ENCODE data around the gene ZNF366. TPM values are rescaled to one million over a fixed set of nuclear protein-coding genes. Genes with fewer than 3 reads are reported as not detected.
A peak's percentile ranks its signal among the peaks of the same experiment; 100 is the strongest.

ZNF366 gene
- total RNA-seq, 1 donor = not detected

DNA sequence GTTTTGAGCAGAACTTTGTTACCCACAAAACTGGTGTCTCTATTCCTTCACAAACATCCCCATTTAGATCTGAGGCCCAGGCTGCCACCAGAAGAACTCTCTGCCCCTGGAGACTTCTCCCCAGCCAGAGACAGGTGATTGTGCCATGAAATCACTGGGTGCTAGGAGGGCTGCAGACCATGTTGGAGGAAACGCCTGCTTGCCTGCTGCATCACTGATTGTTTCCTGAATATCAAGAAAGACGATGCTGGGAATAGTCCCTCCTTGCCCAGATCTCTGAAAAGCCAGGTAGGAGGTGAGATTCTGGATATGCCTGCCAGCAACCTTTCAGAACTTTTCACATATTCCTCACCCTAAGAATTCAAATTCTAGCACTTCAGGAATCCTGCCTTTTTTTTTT, 8.1 kb downstream of the ZNF366 start:
- no peak for DNase-seq (ENCODE audit: low read depth)
- TF ChIP-seq, protein P1, sequence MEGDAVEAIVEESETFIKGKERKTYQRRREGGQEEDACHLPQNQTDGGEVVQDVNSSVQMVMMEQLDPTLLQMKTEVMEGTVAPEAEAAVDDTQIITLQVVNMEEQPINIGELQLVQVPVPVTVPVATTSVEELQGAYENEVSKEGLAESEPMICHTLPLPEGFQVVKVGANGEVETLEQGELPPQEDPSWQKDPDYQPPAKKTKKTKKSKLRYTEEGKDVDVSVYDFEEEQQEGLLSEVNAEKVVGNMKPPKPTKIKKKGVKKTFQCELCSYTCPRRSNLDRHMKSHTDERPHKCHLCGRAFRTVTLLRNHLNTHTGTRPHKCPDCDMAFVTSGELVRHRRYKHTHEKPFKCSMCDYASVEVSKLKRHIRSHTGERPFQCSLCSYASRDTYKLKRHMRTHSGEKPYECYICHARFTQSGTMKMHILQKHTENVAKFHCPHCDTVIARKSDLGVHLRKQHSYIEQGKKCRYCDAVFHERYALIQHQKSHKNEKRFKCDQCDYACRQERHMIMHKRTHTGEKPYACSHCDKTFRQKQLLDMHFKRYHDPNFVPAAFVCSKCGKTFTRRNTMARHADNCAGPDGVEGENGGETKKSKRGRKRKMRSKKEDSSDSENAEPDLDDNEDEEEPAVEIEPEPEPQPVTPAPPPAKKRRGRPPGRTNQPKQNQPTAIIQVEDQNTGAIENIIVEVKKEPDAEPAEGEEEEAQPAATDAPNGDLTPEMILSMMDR (IDR thresholded peaks at IDR 0.05; ENCODE audit: insufficient read depth, low read length) = no peak
- H3K4me3 ChIP-seq (ENCODE audit: low read depth, low read length) = no peak overlapping the region

DNA sequence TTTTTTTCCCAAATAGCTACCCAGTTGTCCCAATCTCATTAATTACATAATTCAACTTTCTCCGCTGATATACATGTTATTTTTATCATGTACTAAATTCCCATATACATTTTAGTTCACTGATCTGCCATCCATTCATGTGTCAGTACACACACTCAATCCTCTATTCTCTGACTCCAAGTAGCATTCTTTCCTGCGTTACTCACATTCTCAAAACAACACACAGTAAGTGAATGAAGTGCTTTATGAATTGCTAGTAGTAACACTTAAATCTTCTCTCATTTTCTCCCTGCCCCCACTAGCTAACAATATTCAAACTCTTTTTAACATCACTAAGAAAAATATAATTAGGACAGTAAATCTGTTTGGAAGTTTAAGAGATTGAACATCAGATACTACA, 8.9 kb downstream of the ZNF366 start:
- peak; percentile 61 for DNase-seq (ENCODE audit: low read depth)
- TF ChIP-seq, protein P1 (IDR thresholded peaks at IDR 0.05; ENCODE audit: insufficient read depth, low read length) = no peak
- no peak overlapping the region for H3K4me3 ChIP-seq (ENCODE audit: low read depth, low read length)

DNA sequence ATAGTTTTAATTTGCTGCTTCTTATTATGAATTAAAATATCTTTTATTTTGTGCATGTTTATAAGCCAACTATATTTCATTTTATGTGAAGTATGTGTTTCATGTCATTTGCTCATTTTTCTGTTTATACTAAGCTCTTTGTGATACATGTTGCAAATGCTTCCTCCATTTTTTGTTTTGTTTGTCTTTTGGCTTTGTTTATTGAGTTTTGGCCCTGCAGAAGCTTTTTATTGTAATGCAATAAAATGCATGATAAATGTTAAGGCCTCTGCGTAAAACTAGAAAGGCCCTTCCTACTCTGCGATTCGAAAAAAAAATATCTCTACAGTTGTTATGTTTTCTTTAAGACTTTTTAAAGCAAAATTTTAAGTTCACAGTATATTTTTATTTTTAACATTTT, 9.4 kb downstream of the ZNF366 start:
- no peak overlapping the region for H3K4me3 ChIP-seq (ENCODE audit: low read depth, low read length)
- TF ChIP-seq, protein P1 (IDR thresholded peaks at IDR 0.05; ENCODE audit: insufficient read depth, low read length) = no peak
- DNase-seq (ENCODE audit: low read depth) = no peak

DNA sequence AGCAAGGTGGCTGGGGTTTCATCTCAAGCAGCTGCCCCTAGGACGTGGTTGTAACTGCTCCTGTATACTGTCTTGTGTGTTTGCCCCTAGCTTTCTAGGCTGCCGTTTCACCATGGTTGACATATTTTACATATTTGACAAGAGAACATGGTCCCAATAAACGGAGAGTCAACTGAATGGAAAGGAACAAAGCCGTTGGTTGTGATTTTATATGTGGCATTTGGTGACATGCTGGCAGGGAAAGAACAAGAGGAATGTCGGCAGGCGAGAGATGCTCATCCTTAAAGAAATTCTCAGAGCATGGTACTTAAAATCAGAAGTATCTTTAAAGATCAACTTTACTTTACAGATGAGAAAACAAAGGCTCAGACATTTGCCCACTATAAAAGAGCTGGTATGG, 11.8 kb downstream of the ZNF366 start:
- TF ChIP-seq, protein P1 (IDR thresholded peaks at IDR 0.05; ENCODE audit: insufficient read depth, low read length) = no peak
- DNase-seq (ENCODE audit: low read depth) = no peak
- H3K4me3 ChIP-seq (ENCODE audit: low read depth, low read length) = no peak overlapping the region

DNA sequence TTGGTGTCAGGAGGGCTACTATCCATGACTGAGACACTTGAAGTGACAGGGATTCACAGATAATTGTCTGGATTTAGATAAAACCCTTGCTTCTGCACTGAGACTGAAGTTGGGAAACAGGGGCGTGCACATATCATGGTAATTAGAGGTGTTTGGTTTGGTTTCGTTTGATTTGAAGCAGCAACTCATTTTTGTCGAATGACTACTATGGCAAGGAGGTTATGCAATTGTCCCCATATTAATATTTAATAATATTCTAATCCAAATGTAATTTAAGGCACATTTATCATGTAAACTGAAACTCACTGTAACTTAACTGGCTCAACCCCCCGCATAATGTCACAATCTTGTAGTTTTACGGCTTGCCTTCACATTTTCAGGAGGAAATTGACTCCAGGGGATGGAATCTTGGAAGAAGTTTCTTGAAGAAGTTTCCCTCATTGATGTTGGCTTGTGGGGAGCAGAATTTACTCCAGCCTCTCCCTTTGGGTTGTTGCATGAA, 12.5 kb downstream of the ZNF366 start:
- peak; percentile 88 for DNase-seq (ENCODE audit: low read depth)
- H3K4me3 ChIP-seq (ENCODE audit: low read depth, low read length) = no peak overlapping the region
- TF ChIP-seq, protein P1 (IDR thresholded peaks at IDR 0.05; ENCODE audit: insufficient read depth, low read length) = no peak

DNA sequence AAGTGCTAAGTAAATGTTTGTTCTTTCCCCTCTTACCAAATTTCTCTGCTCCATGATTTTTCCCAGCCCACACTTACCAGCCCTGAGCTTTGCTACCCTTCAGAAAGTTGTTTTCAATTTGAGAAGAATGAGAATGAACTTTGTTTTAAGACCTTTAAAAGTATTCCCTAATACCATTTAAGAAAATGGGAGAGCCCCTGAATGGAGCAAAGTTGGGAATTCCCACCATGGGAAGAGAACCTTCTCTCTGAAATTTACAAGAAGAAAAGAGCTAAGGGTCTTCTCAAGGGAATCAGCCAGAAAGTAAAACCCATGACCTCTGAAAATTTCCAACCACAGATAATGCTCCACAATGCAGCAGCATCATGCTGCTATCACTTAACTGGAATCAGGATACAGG, 17.7 kb downstream of the ZNF366 start:
- TF ChIP-seq, protein P1 (IDR thresholded peaks at IDR 0.05; ENCODE audit: insufficient read depth, low read length) = no peak
- no peak overlapping the region for H3K4me3 ChIP-seq (ENCODE audit: low read depth, low read length)
- DNase-seq (ENCODE audit: low read depth) = no peak

DNA sequence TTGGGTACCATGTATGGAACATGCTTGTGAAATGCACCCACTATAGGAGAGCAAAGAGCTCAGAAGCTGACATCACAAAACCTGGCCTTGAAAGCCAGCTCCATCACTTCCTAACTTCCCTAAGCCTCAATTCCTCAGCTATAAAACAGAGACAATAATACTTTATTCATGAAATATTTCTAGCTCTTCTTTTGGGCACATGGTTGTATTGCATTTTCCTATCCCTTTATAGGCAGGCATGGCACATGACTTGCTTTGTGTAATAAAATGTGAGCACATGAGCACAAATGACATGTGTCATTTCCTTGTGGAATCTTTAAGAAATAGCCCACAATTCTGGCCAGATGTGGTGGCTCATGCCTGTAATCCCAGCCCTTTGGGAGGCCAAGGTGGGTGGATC, 18.5 kb downstream of the ZNF366 start:
- no peak for DNase-seq (ENCODE audit: low read depth)
- no peak overlapping the region for H3K4me3 ChIP-seq (ENCODE audit: low read depth, low read length)
- TF ChIP-seq, protein P1 (IDR thresholded peaks at IDR 0.05; ENCODE audit: insufficient read depth, low read length) = no peak

Measured in fibroblast of the aortic adventitia (primary cell).